Measurements from ENCODE around the gene SHISA7. TPM values are rescaled to one million over a fixed set of nuclear protein-coding genes. Genes with fewer than 3 reads are reported as not detected.

The SHISA7 gene
- total and polyA plus RNA-seq, 2 of the 4 experiments (the other 2 are of a cell fraction): not detected

DNA sequence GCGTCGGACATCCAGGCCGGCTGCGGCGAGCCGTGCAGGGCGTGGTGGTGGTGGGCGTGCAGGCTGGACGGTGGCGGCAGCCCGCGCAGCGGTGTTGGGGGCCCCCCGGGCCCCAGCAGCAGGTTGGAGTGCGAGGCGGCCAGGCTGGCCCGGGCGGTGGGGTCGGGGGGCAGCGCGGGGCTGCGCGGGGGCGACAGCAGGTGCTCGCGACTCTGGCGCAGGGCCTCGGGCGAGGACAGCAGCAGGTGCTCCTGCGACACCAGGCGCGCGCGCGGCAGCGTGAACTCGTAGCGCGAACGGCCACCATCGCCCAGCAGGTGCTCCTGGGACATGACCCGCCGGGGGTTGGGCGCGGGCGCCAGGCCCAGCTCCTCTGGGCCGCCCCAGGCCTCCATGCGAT, 9.8 kb downstream of the SHISA7 start:
- H4K91ac ChIP-seq (ENCODE audit: insufficient read depth, low read depth, low read length): no peak overlapping the region
- H3K4ac ChIP-seq (ENCODE audit: low read depth, low read length): no peak overlapping the region
- no peak overlapping the region for H3K4me3 ChIP-seq (ENCODE audit: insufficient read depth, low read depth, low read length)
- H3K4me2 ChIP-seq (ENCODE audit: low read depth, low read length): no peak overlapping the region
- TF ChIP-seq, protein P1, sequence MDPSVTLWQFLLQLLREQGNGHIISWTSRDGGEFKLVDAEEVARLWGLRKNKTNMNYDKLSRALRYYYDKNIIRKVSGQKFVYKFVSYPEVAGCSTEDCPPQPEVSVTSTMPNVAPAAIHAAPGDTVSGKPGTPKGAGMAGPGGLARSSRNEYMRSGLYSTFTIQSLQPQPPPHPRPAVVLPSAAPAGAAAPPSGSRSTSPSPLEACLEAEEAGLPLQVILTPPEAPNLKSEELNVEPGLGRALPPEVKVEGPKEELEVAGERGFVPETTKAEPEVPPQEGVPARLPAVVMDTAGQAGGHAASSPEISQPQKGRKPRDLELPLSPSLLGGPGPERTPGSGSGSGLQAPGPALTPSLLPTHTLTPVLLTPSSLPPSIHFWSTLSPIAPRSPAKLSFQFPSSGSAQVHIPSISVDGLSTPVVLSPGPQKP (IDR thresholded peaks at IDR 0.05; ENCODE audit: borderline replicate concordance, low read depth, low read length): no peak
- TF ChIP-seq FOS (IDR thresholded peaks at IDR 0.05; ENCODE audit: low read depth, low read length) (no peak), CEBPB (IDR thresholded peaks at IDR 0.05; ENCODE audit: low read depth, low read length) (no peak), MAFK (IDR thresholded peaks at IDR 0.05; ENCODE audit: low read depth, low read length) (no peak)
- no peaks in the 10 kb centered on the region; the same call in 1 of the 2 replicates for H4K20me1 ChIP-seq (ENCODE audit: insufficient read depth, low read length)
- no peak overlapping the region for H3K9ac ChIP-seq (ENCODE audit: low read depth, low read length)
- in situ Hi-C loops (cut with MboI; ENCODE audit: low sequenced_read_pairs) (no loop called here), dilution Hi-C loops (cut with HindIII; ENCODE audit: low sequenced_read_pairs, unreplicated experiment) (no loop called here), intact Hi-C loops (cut with micrococcal nuclease) (no loop called here)
- ChIA-PET CTCF (no interaction called here), POLR2A (ENCODE audit: unreplicated experiment) (no interaction called here)
- H2BK20ac ChIP-seq (ENCODE audit: low read depth, low read length): no peak overlapping the region
- H3K27ac ChIP-seq (ENCODE audit: insufficient read depth, low read length): no peak overlapping the region
- H3K14ac ChIP-seq (replicated peaks; ENCODE audit: low read depth, low read length): no peak overlapping the region
- no peaks in the 10 kb centered on the region for H3K79me1 ChIP-seq (ENCODE audit: low read depth in 1 of 2, low read length in 2 of 2)
- no peak for ATAC-seq (ENCODE audit: low read depth)
- H2BK15ac ChIP-seq (ENCODE audit: low read depth, low read length): no peak overlapping the region
- no peak for DNase-seq
- peaks cover 3% of the 10 kb centered on the region for H3K9me3 ChIP-seq (ENCODE audit: control insufficient read depth, insufficient read depth, low read length)
- H4K8ac ChIP-seq (ENCODE audit: low read depth in 2 of 2, low read length in 2 of 2): no peak overlapping the region
- H3K9me1 ChIP-seq (ENCODE audit: insufficient read depth, low read length): peaks cover 11% of the 10 kb centered on the region; the same call in 1 of the 2 replicates
- H3K27me3 ChIP-seq (ENCODE audit: control insufficient read depth, insufficient read depth, low read length): peaks cover 20% of the 10 kb centered on the region
- H3K18ac ChIP-seq (ENCODE audit: low read depth, low read length): no peak overlapping the region
- no peak overlapping the region for H2AK5ac ChIP-seq (ENCODE audit: low read depth, low read length)
- H3K4me1 ChIP-seq (ENCODE audit: control insufficient read depth, insufficient read depth, low read length): no peaks in the 10 kb centered on the region
- H2AFZ ChIP-seq (replicated peaks; ENCODE audit: low read length, poor library complexity): no peak overlapping the region
- H3K36me3 ChIP-seq (ENCODE audit: control insufficient read depth, insufficient read depth, low read length): no peaks in the 10 kb centered on the region
- H2BK5ac ChIP-seq (ENCODE audit: low read depth, low read length, poor library complexity, severe bottlenecking): no peak overlapping the region
- H3K56ac ChIP-seq (ENCODE audit: extremely low read depth, insufficient read depth, low read length): no peak overlapping the region
- no peak overlapping the region for H2BK120ac ChIP-seq (ENCODE audit: low read depth, low read length)
- BruUV-seq (replicated peaks): no TSS peak
- 11% methylated on average over 36 of the region's 48 CpGs; no CpG with 5 or more reads in 1 of the 2 experiments for WGBS, 2 experiments (ENCODE audit: extremely low coverage in 2 of 2, insufficient read length in 1 of 2)
- no peak overlapping the region for H3K23ac ChIP-seq (ENCODE audit: low read depth, low read length)
- no peak overlapping the region for H2AK9ac ChIP-seq (replicated peaks; ENCODE audit: low read depth, low read length, poor library complexity)
- H4K5ac ChIP-seq (ENCODE audit: low read depth, low read length): no peak overlapping the region

All from IMR-90 (cell line).